GM12878 (cell line): ENCODE data around the gene ARL6IP5. TPM values are rescaled to one million over a fixed set of nuclear protein-coding genes. Genes with fewer than 3 reads are reported as not detected.

ENCODE experiments used
- ATAC-seq: fragments of 200-7000 bp; cut with Tn5 transposase; 3 replicates; pipeline ENCODE4 v1.9.1; 2020; ENCODE audit warnings: mild to moderate bottlenecking, moderate library complexity
- BruUV-seq: library from RNA; stranded (reverse); fragments of 400-500 nt; replicated peaks from 2 replicates; lab custom pipeline; 2021; lab: Mats Ljungman, UMichigan
- CTCF ChIA-PET: fragments of 300-600 bp; sonication (Branson Sonifier 250); formaldehyde crosslinking; extraction: SDS; loops from one replicate; lab custom pipeline; 2021; ENCODE audit warnings: inconsistent platforms; lab: Yijun Ruan, JAX
- POLR2A ChIA-PET: fragments of 350-600 bp; formaldehyde crosslinking; extraction: SDS; loops from one replicate; lab custom pipeline; 2021; ENCODE audit warnings: inconsistent platforms; lab: Charles Lee
- RAD21 ChIA-PET: fragments of 300-600 bp; sonication (Branson Sonifier 250); formaldehyde crosslinking; loops from one replicate; lab custom pipeline; 2023; ENCODE audit warnings: antibody characterized with exemption; ENCODE audit not compliant: unreplicated experiment; lab: Charles Lee
- SMC1A ChIA-PET: fragments of 300-600 bp; sonication (Branson Sonifier 250); formaldehyde crosslinking; loops from one replicate; lab custom pipeline; 2023; ENCODE audit not compliant: unreplicated experiment, uncharacterized antibody; lab: Charles Lee
- DNase-seq: peaks from one replicate; pipeline ENCODE4 v3.0.0-alpha.2; 2011; ENCODE audit warnings: low read depth, low spot score
- FAIRE-seq: peaks from 3 replicates; lab custom pipeline; 2011; peaks lifted over from hg19 to GRCh38; lab: Jason Lieb, UNC
- H2AFZ ChIP-seq: 2 replicates; pipeline ENCODE4 v1.6.0; 2011; ENCODE audit warnings: low read depth, low read length, control low read depth; ENCODE audit not compliant: control insufficient read depth
- H3K27ac ChIP-seq: 2 replicates; pipeline ENCODE4 v1.5.1; 2011; ENCODE audit warnings: control low read depth; ENCODE audit not compliant: control insufficient read depth, insufficient read depth
- H3K27me3 ChIP-seq, 2 experiments: replicated peaks in 1 of 2; 2 replicates each; pipeline versions ENCODE4 v1.6.0 to v1.6.1; 2011; ENCODE audit warnings: low read length in 1 of 2; ENCODE audit not compliant: control insufficient read depth in 2 of 2, insufficient read depth in 2 of 2
- H3K36me3 ChIP-seq, 2 experiments: 2 replicates each; pipeline ENCODE4 v1.5.1; 2011; ENCODE audit warnings: low read length in 1 of 2; ENCODE audit not compliant: control insufficient read depth in 2 of 2, insufficient read depth in 2 of 2
- H3K4me1 ChIP-seq: 2 replicates; pipeline ENCODE4 v1.6.1; 2011; ENCODE audit warnings: mild to moderate bottlenecking, low read length, moderate library complexity, mixed read lengths; ENCODE audit not compliant: control insufficient read depth, insufficient read depth
- H3K4me2 ChIP-seq: 2 replicates; pipeline ENCODE4 v1.6.0; 2011; ENCODE audit warnings: control low read depth; ENCODE audit not compliant: control insufficient read depth, insufficient read depth
- H3K4me3 ChIP-seq: fragments of 200-600 bp; sonication (generic); 2 replicates; pipeline ENCODE4 v1.5.1; 2016
- H3K79me2 ChIP-seq: 2 replicates; pipeline ENCODE4 v1.6.0; 2011; ENCODE audit warnings: low read length; ENCODE audit not compliant: control insufficient read depth, insufficient read depth
- H3K9ac ChIP-seq: 2 replicates; pipeline ENCODE4 v1.8.0; 2011; ENCODE audit warnings: low read length, control low read depth, mixed read lengths; ENCODE audit not compliant: control insufficient read depth, insufficient read depth
- H3K9me3 ChIP-seq: replicated peaks from 3 replicates; pipeline ENCODE4 v1.5.1; 2011; ENCODE audit warnings: mild to moderate bottlenecking, low read length; ENCODE audit not compliant: control insufficient read depth, insufficient read depth
- H4K20me1 ChIP-seq: 2 replicates; pipeline ENCODE4 v1.6.0; 2011; ENCODE audit not compliant: control insufficient read depth, insufficient read depth
- BMI1 ChIP-seq: fragments of 450-650 bp; IDR thresholded peaks from 2 replicates; pipeline ENCODE4 v1.6.1; 2016; ENCODE audit warnings: mild to moderate bottlenecking, moderate library complexity, borderline replicate concordance
- JUNB ChIP-seq: IDR thresholded peaks from 2 replicates; pipeline ENCODE4 v1.6.1; 2016; ENCODE audit warnings: antibody characterized with exemption, mild to moderate bottlenecking
- NFIC ChIP-seq: IDR thresholded peaks from 2 replicates; pipeline ENCODE4 v1.6.1; 2012; ENCODE audit warnings: low read depth, mild to moderate bottlenecking, inconsistent platforms, low read length, moderate library complexity
- SRF ChIP-seq, 2 experiments: IDR thresholded peaks; 2 replicates each; pipeline ENCODE4 v1.6.1; 2011; ENCODE audit warnings: low read depth in 2 of 2, low read length in 2 of 2, mild to moderate bottlenecking in 1 of 2, moderate library complexity in 1 of 2
- STAT3 ChIP-seq: IDR thresholded peaks from 2 replicates; pipeline ENCODE4 v1.6.1; 2011; ENCODE audit warnings: low read depth, low read length, improper control_type of control experiment
- WGBS: methylation state at CpG from one replicate; pipeline ENCODE4 v1.1.6; 2016; ENCODE audit warnings: low lambda C conversion rate; ENCODE audit not compliant: insufficient replicate concordance, insufficient coverage; ENCODE audit errors: missing lambda C conversion rate; 5-methylcytosine and 5-hydroxymethylcytosine counted together
- in situ Hi-C: fragments of 300-500 bp; cut with MboI; formaldehyde crosslinking; loops from 9 replicates; pipeline ENCODE4 v1.14.3; 2018; ENCODE audit warnings: mixed read lengths
- intact Hi-C: fragments of 100-400 bp; cut with micrococcal nuclease; formaldehyde crosslinking; loops from one replicate; pipeline ENCODE4 v1.14.2; 2022; ENCODE audit not compliant: unreplicated experiment
- polyA plus RNA-seq, 11 experiments: library from polyadenylated mRNA; depleted of rRNA in 4 of 11; unstranded in 6 of 11; stranded (reverse) in 5 of 11; fragments of >200 nt; fragmentation: Nextera tagmentation in 4 of 11; fragmentation: Illumina TruSeq in 1 of 11; extraction: Ambion mirVana in 4 of 11; extraction: Trizol in 1 of 11; gene quantifications; 1 replicate in 1 of 11; 2 replicates in 10 of 11; pipeline versions ENCODE4 v1.2.1 to v1.2.3, GENCODE V29; 2011 to 2016; ENCODE audit warnings: inconsistent platforms in 2 of 11, missing spikeins in 2 of 11, low read depth in 1 of 11
- total RNA-seq, 4 experiments: library from RNA; depleted of rRNA in 3 of 4; stranded (reverse); fragments of >200 nt in 3 of 4; fragmentation: Illumina TruSeq in 1 of 4; extraction: Trizol in 1 of 4; gene quantifications; 2 replicates each; pipeline versions ENCODE4 v1.2.1 to v1.2.3, GENCODE V29; 2013 to 2021
- TF ChIP-seq, protein P1 (sequence below): fragments of 150-350 bp; IDR thresholded peaks from 2 replicates; pipeline ENCODE4 v1.6.1; 2014; ENCODE audit warnings: mild to moderate bottlenecking, low read depth, low read length

Gene ARL6IP5
- total and polyA plus RNA-seq, 10 of the 15 experiments (the other 5 are each of a cell fraction or from before 2014, with no cell fraction given) = 78.2 to 310 (median 148) TPM

DNA sequence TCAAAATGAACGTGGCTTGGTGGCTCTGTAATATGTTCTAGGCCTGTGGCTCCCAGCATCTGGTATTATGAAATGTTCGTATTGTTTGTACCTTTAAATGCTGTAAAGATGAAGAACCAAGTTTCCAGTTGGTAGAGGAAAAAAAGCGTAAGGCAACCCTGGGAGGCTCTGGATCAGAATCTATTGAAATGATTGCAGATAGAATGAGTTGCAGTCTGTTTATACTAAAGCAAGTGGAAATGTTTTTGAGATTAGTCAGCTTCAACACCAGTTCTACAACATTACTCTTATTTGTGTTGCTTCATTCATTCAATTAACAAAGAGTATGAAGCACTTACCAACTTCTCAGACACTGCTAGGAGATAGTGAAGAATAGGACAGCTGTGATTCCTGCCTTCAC lies 5.3 kb downstream of the ARL6IP5 start:
- Histone ChIP-seq H3K36me3 (peaks cover 0 to 13% of the 10 kb centered on the region in 2 experiments; a peak in 1 of 4 replicates), H3K27ac (peak overlapping the region; percentile 38; the same call in 1 of the 2 replicates), H4K20me1 (no peaks in the 10 kb centered on the region), H3K4me1 (peaks cover 44% of the 10 kb centered on the region), H2AFZ (no peak overlapping the region), H3K9me3 (no peaks in the 10 kb centered on the region), H3K9ac (no peak overlapping the region; the same call in 1 of the 2 replicates), H3K4me2 (peak overlapping the region; percentile 46), H3K4me3 (peak overlapping the region; percentile 59), H3K27me3 (no peaks in the 10 kb centered on the region), H3K79me2 (peaks cover 97% of the 10 kb centered on the region)
- ATAC-seq = no peak
- in situ Hi-C loops (no loop called here), intact Hi-C loops (no loop called here)
- ChIA-PET POLR2A (interaction anchor here (0.5 to 3.8 kb wide), 6 partner anchors 10 to 42 kb away, joined by 3 to 13 read pairs (median 4); partner anchors contain the start of gene TMF1), CTCF (interaction anchor here (0.6 to 2.3 kb wide), 10 partner anchors 9 to 320 kb away, joined by 3 to 10 read pairs (median 4); partner anchors contain the start of gene EOGT), SMC1A (interaction anchor here (0.7 to 19.6 kb wide), 15 partner anchors 7 to 1326 kb away, joined by 3 to 234 read pairs (median 5); partner anchors contain the start of genes ARL6IP5, TMF1 and UBA3), RAD21 (interaction anchor here (1.1 to 16.7 kb wide), 5 partner anchors 10 to 351 kb away, joined by 3 to 152 read pairs (median 3); partner anchors contain the start of genes TMF1 and UBA3)
- BruUV-seq = no TSS peak
- no peak for DNase-seq
- FAIRE-seq = no peak
- TF ChIP-seq, protein P1, sequence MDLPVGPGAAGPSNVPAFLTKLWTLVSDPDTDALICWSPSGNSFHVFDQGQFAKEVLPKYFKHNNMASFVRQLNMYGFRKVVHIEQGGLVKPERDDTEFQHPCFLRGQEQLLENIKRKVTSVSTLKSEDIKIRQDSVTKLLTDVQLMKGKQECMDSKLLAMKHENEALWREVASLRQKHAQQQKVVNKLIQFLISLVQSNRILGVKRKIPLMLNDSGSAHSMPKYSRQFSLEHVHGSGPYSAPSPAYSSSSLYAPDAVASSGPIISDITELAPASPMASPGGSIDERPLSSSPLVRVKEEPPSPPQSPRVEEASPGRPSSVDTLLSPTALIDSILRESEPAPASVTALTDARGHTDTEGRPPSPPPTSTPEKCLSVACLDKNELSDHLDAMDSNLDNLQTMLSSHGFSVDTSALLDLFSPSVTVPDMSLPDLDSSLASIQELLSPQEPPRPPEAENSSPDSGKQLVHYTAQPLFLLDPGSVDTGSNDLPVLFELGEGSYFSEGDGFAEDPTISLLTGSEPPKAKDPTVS = no peak
- TF ChIP-seq JUNB (no peak), STAT3 (no peak), SRF (IDR thresholded peaks at IDR 0.05; ENCODE audit: low read depth in 2 of 2, low read length in 2 of 2) (no peak), BMI1 (no peak), NFIC (no peak)
- WGBS = 6% methylated on average over 3 of the region's 3 CpGs
